ENCODE measurements around the gene CEP164. TPM values are rescaled to one million over a fixed set of nuclear protein-coding genes. Genes with fewer than 3 reads are reported as not detected.
A peak's percentile ranks its signal among the peaks of the same experiment; 100 is the strongest.

CEP164 gene
- total RNA-seq: 4.7 TPM
- long read RNA-seq, partial matches to known transcripts: 0 of 4 reads
- long read RNA-seq, other reads (novel, unspliced or antisense): 2 of 4 reads

GRCh38 chr11:117327567-117328374 is at the start of gene CEP164:
TSS of gene CEP164 (plus strand) at chr11:117327854. CDS start at chr11:117338587, 10,733 bp downstream.
- intact Hi-C loops (cut with DNase I): loop anchor here (5.0 kb wide), 1 partner anchor 230 kb away; the partner anchor contains the start of gene SIK3
- DNase-seq (ENCODE audit: missing footprints): peak; percentile 98
- peak; percentile 97 for ATAC-seq

GRCh38 chr11:117278347-117278746 is 49.3 kb upstream of the CEP164 start:
- ATAC-seq (no peak), DNase-seq (ENCODE audit: missing footprints) (no peak)
- intact Hi-C loops (cut with DNase I): no loop called here

GRCh38 chr11:117279711-117280376 is 47.8 kb upstream of the CEP164 start:
- DNase-seq (ENCODE audit: missing footprints): no peak
- no peak for ATAC-seq
- intact Hi-C loops (cut with DNase I): no loop called here

GRCh38 chr11:117281159-117281558 is 46.5 kb upstream of the CEP164 start:
- ATAC-seq (no peak), DNase-seq (ENCODE audit: missing footprints) (no peak)
- intact Hi-C loops (cut with DNase I): no loop called here

DNA sequence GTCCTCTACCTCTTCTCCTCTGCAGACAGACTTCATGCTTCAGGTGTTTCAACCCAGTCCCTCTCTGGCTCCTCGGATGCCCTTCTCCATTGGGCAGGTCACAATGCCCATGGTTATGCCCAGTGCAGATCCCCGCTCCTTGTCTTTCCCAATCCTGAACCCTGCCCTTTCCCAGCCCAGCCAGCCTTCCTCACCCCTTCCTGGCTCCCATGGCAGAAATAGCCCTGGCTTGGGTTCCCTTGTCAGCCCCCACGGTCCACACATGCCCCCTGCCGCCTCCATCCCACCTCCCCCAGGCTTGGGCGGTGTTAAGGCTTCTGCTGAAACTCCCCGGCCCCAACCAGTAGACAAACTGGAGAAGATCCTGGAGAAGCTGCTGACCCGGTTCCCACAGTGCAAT is 45.8 kb upstream of the CEP164 start:
- no peak for DNase-seq (ENCODE audit: missing footprints)
- ATAC-seq: no peak
- intact Hi-C loops (cut with DNase I): no loop called here

GRCh38 chr11:117282956-117283355 is 44.7 kb upstream of the CEP164 start:
- ATAC-seq (no peak), DNase-seq (ENCODE audit: missing footprints) (no peak)
- intact Hi-C loops (cut with DNase I): no loop called here

- DNase-seq (ENCODE audit: missing footprints) (no peak), ATAC-seq (no peak)
Measured at GRCh38 chr11:117284053-117284452, 43.6 kb upstream of the CEP164 start.

DNA sequence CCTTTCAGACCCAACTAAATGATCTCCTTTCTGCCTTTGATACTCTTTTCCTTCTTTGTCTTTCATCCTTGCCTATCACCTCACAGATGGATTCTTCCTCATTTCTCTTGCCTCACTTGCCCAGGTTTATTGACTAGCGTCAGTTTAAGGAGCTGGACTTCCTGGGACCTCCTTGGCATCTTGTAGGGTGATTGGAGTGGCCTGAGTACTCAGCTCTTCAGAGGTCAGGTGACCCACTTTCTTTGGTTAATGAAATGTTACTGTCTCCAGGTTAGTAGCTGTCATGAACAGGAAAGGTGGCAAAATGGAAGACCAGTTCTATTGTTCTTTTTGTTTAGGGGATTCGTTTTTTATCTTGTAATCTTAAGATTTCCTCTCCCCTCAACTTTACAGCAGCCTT is 41.1 kb upstream of the CEP164 start:
- intact Hi-C loops (cut with DNase I): no loop called here
- ATAC-seq: no peak
- no peak for DNase-seq (ENCODE audit: missing footprints)

More at GRCh38 chr11:117284053-117284452, 43.6 kb upstream of the CEP164 start:
- intact Hi-C loops (cut with DNase I): no loop called here

GRCh38 chr11:117287668-117288067 is 40.0 kb upstream of the CEP164 start:
- no peak for ATAC-seq
- intact Hi-C loops (cut with DNase I): no loop called here
- no peak for DNase-seq (ENCODE audit: missing footprints)

DNA sequence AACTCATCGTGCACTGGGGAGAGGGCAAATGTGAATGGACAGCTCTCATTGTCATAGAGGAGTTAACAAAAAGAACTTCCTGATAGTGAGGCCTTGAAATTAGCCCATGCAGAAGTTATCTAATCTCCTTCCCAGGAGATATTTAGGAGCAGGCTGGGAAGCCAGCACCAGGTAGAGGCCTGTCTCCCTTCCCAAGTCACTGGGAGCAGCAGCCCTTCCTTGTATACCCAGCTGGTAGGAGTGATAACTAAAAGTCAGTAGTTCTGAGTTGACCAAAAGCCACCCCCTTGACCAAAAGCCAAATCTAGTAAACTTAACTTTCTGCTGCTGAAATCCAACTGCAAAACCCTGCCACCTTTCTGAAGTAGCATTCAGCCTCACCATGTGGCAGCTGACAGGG is 37.9 kb upstream of the CEP164 start:
- no peak for ATAC-seq
- intact Hi-C loops (cut with DNase I): no loop called here
- DNase-seq (ENCODE audit: missing footprints): no peak

- intact Hi-C loops (cut with DNase I): no loop called here
- DNase-seq (ENCODE audit: missing footprints) (no peak), ATAC-seq (no peak)
Measured at GRCh38 chr11:117290809-117291396, 36.8 kb upstream of the CEP164 start, which contains the start of gene BACE1-AS. TSS of gene BACE1-AS (plus strand) at chr11:117291346.

GRCh38 chr11:117292616-117293015 is 35.0 kb upstream of the CEP164 start:
- DNase-seq (ENCODE audit: missing footprints) (no peak), ATAC-seq (no peak)
- intact Hi-C loops (cut with DNase I): no loop called here

DNA sequence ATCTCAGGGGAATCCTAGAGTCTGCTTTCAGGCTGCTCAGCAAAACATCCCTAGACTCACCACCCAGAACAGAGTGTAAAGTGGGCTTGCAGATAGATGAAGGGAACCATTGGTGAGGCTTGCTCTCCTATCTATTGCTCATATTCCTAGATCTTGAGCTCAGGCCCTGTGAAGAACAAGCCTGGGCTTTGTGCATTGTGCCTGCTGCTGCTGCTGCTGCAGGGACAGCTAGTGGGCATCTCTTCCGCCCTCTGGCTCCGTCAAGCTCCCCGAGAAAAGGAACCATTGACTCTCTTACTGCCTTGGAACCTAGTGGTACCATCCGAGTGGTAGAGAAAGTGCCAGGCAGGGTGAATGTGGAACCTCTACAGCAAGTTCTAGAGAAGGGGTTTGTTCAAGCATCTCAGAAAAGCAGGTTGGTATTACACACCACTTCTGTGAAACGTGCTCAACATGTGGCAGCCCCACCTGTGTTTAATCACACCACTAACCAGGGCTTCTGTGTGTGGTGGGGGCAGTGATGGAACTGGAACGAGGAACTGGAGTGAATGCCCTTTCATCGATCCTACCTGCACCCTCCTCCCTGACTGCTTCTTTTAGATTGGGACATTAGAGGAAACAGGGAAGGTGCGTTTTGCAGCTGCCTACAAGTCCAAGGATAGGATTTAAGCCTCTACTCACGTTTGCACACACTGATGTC is 32.1 kb upstream of the CEP164 start:
- intact Hi-C loops (cut with DNase I): no loop called here
- no peak for ATAC-seq
- DNase-seq (ENCODE audit: missing footprints): no peak

DNA sequence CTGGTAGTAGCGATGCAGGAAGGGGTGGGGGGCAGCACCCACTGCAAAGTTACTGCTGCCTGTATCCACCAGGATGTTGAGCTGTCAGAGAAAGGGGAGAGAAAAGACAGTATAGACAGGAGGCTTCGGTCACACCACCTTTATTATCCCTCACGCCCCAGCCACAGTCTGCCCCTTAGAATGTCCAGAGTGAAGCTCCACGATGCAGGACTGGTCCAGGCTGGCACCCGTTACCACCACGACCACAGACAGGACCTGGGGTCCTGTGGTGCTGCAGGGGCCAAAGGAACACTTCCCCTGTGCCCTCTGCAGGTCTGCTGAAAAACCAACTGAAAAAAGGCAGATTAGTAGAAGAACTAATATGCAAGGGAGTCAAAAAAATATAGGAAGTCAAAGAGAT is 30.8 kb upstream of the CEP164 start:
- no peak for ATAC-seq
- no peak for DNase-seq (ENCODE audit: missing footprints)
- intact Hi-C loops (cut with DNase I): no loop called here

- intact Hi-C loops (cut with DNase I): no loop called here
- ATAC-seq (no peak), DNase-seq (ENCODE audit: missing footprints) (no peak)
Measured at GRCh38 chr11:117298195-117298594, 29.5 kb upstream of the CEP164 start.

DNA sequence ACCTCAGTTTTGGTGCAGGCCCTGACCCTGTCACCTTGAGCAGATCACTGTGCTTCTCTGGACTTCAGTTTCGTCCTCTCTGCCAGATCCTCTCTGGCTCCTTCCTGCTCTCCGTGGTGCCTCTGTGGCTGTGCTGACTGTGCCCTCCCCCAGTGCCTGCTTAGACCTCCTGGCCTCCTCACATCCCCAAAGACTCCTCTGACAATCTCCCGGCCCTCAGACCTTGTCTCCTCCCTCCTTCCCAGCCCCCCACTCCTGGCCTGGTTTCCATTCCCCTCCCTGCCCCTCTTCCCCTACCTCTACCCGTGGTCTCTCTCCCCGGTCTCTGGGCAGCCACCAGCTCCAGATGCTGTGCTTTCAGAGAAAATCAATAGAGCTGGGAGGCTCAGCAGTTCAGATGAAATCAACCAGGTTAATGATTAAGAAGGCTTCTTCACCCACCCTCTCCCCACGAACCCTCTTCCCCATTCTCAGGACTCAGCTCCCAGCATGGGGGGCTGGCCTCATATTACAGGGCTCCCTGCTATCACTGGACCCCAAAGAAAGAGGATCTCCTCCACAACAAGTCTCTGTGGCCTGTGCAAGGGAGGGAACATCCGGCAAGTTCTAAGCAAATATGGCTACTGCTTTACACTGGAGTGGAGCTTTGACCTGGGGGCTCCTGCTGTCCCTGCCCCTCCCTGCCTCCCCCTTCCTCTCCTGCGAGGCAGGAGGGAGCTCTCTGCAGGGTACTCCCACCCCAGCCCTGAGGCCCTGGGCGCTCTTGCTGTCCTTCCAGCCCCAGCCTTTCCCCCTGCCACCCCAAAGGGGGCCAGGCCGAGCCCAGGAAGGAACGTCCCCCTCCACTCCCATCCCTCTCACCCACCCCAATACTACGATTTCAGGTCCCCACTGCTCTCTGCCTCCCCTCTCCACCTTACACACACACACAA is 28.0 kb upstream of the CEP164 start:
- intact Hi-C loops (cut with DNase I): no loop called here
- ATAC-seq (peak; percentile 21), DNase-seq (ENCODE audit: missing footprints) (no peak)

- intact Hi-C loops (cut with DNase I): no loop called here
- ATAC-seq (peak; percentile 64), DNase-seq (ENCODE audit: missing footprints) (no peak)
Measured at GRCh38 chr11:117300283-117300663, 27.4 kb upstream of the CEP164 start.

GRCh38 chr11:117300773-117301172 is 26.9 kb upstream of the CEP164 start:
- ATAC-seq (no peak), DNase-seq (ENCODE audit: missing footprints) (no peak)
- intact Hi-C loops (cut with DNase I): no loop called here

Data from Right ventricle myocardium inferior (tissue), 1 donor.